ENCODE measurements around the gene C1RL. TPM values are rescaled to one million over a fixed set of nuclear protein-coding genes. Genes with fewer than 3 reads are reported as not detected.
"Not testable (repeated sequence)": the region's sequence is repeated elsewhere in the genome, so short reads cannot be mapped to it uniquely, and the experiment has no call there.

The C1RL gene
- total and polyA plus RNA-seq, 11 donors = 5.4 to 27.1 (median 7.9) TPM

- WGBS, 4 donors = 21 to 35% (median 23%) methylated on average over 25 to 30 of the region's 30 CpGs
- ATAC-seq = peak; percentile 84 to 91 (median 89)
- Histone ChIP-seq H3K36me3 (peaks cover 0 to 14% (median 0%) of the 10 kb centered on the region in 9 donors), H3K4me1 (peaks cover 0 to 34% (median 10%) of the 10 kb centered on the region in 12 donors), H3K27me3 (no peaks in the 10 kb centered on the region), H3K27ac (peak overlapping the region; percentile 75 to 94 (median 91)), H3K9me3 (peaks cover 0 to 12% (median 5%) of the 10 kb centered on the region in 12 donors), H3K4me3 (peak overlapping the region; percentile 31 to 76 (median 60))
- peak in 1 of 2 donors; percentile 43 for TF ChIP-seq POLR2A (IDR thresholded peaks at IDR 0.05)
- no peak for TF ChIP-seq CTCF (IDR thresholded peaks at IDR 0.05)
- peak; percentile 63 to 88 (median 82) for DNase-seq
- intact Hi-C loops (cut with DNase I) = loop anchor here in 8 of 10 donors (2.0 to 10.0 kb wide), 6 partner anchors 15 to 166 kb away; partner anchors contain the start of genes C1S (in 6 of the 8), C12orf57 (in 2 of the 8), RNU7-1 (in 2 of the 8) and C1R (in 1 of the 8)
These were observed 815 bp downstream of the C1RL start for GRCh38 chr12:7108003-7108795.

- no peak for TF ChIP-seq CTCF (IDR thresholded peaks at IDR 0.05)
- no peak for TF ChIP-seq POLR2A (IDR thresholded peaks at IDR 0.05)
- intact Hi-C loops (cut with DNase I) = loop anchor here in 8 of 10 donors (2.0 to 10.0 kb wide), 6 partner anchors 15 to 165 kb away; partner anchors contain the start of genes C1S (in 6 of the 8), C12orf57 (in 2 of the 8), RNU7-1 (in 2 of the 8) and C1R (in 1 of the 8)
- 67 to 81% (median 73%) methylated on average over 3 of the region's 3 CpGs for WGBS, 4 donors
- Histone ChIP-seq H3K9me3 (peaks cover 0 to 12% (median 5%) of the 10 kb centered on the region in 12 donors), H3K27ac (peak overlapping the region; percentile 75 to 94 (median 91)), H3K4me1 (peaks cover 0 to 29% (median 8%) of the 10 kb centered on the region in 12 donors), H3K4me3 (peak overlapping the region in 11 of 12 donors; percentile 36 to 76 (median 61)), H3K27me3 (no peaks in the 10 kb centered on the region), H3K36me3 (peaks cover 0 to 20% (median 0%) of the 10 kb centered on the region in 9 donors)
- ATAC-seq (no peak), DNase-seq (no peak)
These were observed 1.4 kb downstream of the C1RL start for GRCh38 chr12:7107636-7108002.

- intact Hi-C loops (cut with DNase I) = loop anchor here in 6 of 10 donors (5.0 to 10.0 kb wide), 4 partner anchors 45 to 165 kb away; partner anchors contain the start of genes C1S (in 4 of the 6), C12orf57 (in 2 of the 6), RNU7-1 (in 2 of the 6) and LPCAT3 (in 1 of the 6)
- H3K27ac ChIP-seq = peak overlapping the region in 3 of 12 donors; percentile 89 to 94 (median 91)
- not testable (repeated sequence) for H3K4me3 ChIP-seq, ATAC-seq, H3K27me3 ChIP-seq, DNase-seq
- H3K9me3 ChIP-seq = peaks cover 0 to 12% (median 5%) of the 10 kb centered on the region in 12 donors
- H3K4me1 ChIP-seq = peaks cover 0 to 25% (median 8%) of the 10 kb centered on the region in 12 donors
- peaks cover 0 to 20% (median 0%) of the 10 kb centered on the region in 9 donors for H3K36me3 ChIP-seq
- WGBS, 4 donors = 97 to 99% (median 98%) methylated on average over 5 of the region's 5 CpGs
These were observed 1.8 kb downstream of the C1RL start for GRCh38 chr12:7107181-7107580.

- H3K27me3 ChIP-seq = no peaks in the 10 kb centered on the region
- peaks cover 0 to 20% (median 0%) of the 10 kb centered on the region in 9 donors for H3K36me3 ChIP-seq
- WGBS, 4 donors = 82 to 92% (median 87%) methylated on average over 1 of the region's 1 CpG
- no peak for DNase-seq
- peaks cover 0 to 12% (median 5%) of the 10 kb centered on the region in 12 donors for H3K9me3 ChIP-seq
- intact Hi-C loops (cut with DNase I) = loop anchor here in 6 of 10 donors (5.0 to 10.0 kb wide), 4 partner anchors 44 to 164 kb away; partner anchors contain the start of genes C1S (in 4 of the 6), C12orf57 (in 2 of the 6), RNU7-1 (in 2 of the 6) and LPCAT3 (in 1 of the 6)
- no peak for TF ChIP-seq POLR2A (IDR thresholded peaks at IDR 0.05)
- TF ChIP-seq CTCF (IDR thresholded peaks at IDR 0.05) = no peak
- ATAC-seq = no peak
- H3K27ac ChIP-seq = no peak overlapping the region
- no peak overlapping the region for H3K4me3 ChIP-seq
- peaks cover 0 to 28% (median 8%) of the 10 kb centered on the region in 12 donors for H3K4me1 ChIP-seq
These were observed 2.9 kb downstream of the C1RL start for GRCh38 chr12:7106082-7106481.

Measured in heart left ventricle (tissue), 16 donors.